ENCODE data around the gene HYCC1.

Gene HYCC1

GRCh38 chr7:22996470-22996869 is 17.5 kb downstream of the HYCC1 start:
- no peak overlapping the region for H3K4me3 ChIP-seq (ENCODE audit: control insufficient read depth, low read depth, low read length)
- no peak for DNase-seq (ENCODE audit: low read depth)
- TF ChIP-seq CTCF (conservative IDR thresholded peaks at IDR 0.05; ENCODE audit: control insufficient read depth, insufficient read depth, low read depth, low read length) = no peak

- no peak for TF ChIP-seq CTCF (conservative IDR thresholded peaks at IDR 0.05; ENCODE audit: control insufficient read depth, insufficient read depth, low read depth, low read length)
- H3K4me3 ChIP-seq (ENCODE audit: control insufficient read depth, low read depth, low read length) = no peak overlapping the region
- DNase-seq (ENCODE audit: low read depth) = no peak
Observed at GRCh38 chr7:22995011-22995410, 18.9 kb downstream of the HYCC1 start.

- DNase-seq (ENCODE audit: low read depth) = peak; percentile 27
- H3K4me3 ChIP-seq (ENCODE audit: control insufficient read depth, low read depth, low read length) = no peak overlapping the region
- no peak for TF ChIP-seq CTCF (conservative IDR thresholded peaks at IDR 0.05; ENCODE audit: control insufficient read depth, insufficient read depth, low read depth, low read length)
Observed at GRCh38 chr7:22992874-22993840, 20.8 kb downstream of the HYCC1 start.

GRCh38 chr7:22990588-22990949 is 23.4 kb downstream of the HYCC1 start:
- DNase-seq (ENCODE audit: low read depth) = peak; percentile 73
- TF ChIP-seq CTCF (conservative IDR thresholded peaks at IDR 0.05; ENCODE audit: control insufficient read depth, insufficient read depth, low read depth, low read length) = no peak
- no peak overlapping the region for H3K4me3 ChIP-seq (ENCODE audit: control insufficient read depth, low read depth, low read length)

- no peak for DNase-seq (ENCODE audit: low read depth)
- TF ChIP-seq CTCF (conservative IDR thresholded peaks at IDR 0.05; ENCODE audit: control insufficient read depth, insufficient read depth, low read depth, low read length) = no peak
- no peak overlapping the region for H3K4me3 ChIP-seq (ENCODE audit: control insufficient read depth, low read depth, low read length)
Observed at GRCh38 chr7:22989643-22990587, 24.0 kb downstream of the HYCC1 start.

- no peak overlapping the region for H3K4me3 ChIP-seq (ENCODE audit: control insufficient read depth, low read depth, low read length)
- TF ChIP-seq CTCF (conservative IDR thresholded peaks at IDR 0.05; ENCODE audit: control insufficient read depth, insufficient read depth, low read depth, low read length) = no peak
- no peak for DNase-seq (ENCODE audit: low read depth)
Observed at GRCh38 chr7:22985436-22985835, 28.5 kb downstream of the HYCC1 start.
